HCT116 (cell line): ENCODE data around the gene TAF11L2. TPM values are rescaled to one million over a fixed set of nuclear protein-coding genes. Genes with fewer than 3 reads are reported as not detected.

Source experiments
- ATAC-seq: fragments of 200-7000 bp; cut with Tn5 transposase; 2 replicates; pipeline ENCODE4 v1.9.1; 2020; ENCODE audit warnings: mild to moderate bottlenecking, moderate library complexity
- BruUV-seq: library from RNA; stranded (reverse); fragments of 400-500 nt; replicated peaks from 2 replicates; lab custom pipeline; 2021; lab: Mats Ljungman, UMichigan
- CTCF ChIA-PET: fragments of 300-600 bp; sonication (Branson Sonifier 250); formaldehyde crosslinking; loops from one replicate; lab custom pipeline; 2021; ENCODE audit warnings: antibody characterized with exemption; lab: Charles Lee
- POLR2A ChIA-PET: fragments of 300-600, 350-600 bp; sonication (Branson Sonifier 250); formaldehyde crosslinking; loops from one replicate; lab custom pipeline; 2021; ENCODE audit warnings: antibody characterized with exemption; lab: Charles Lee
- RAD21 ChIA-PET, 2 experiments: fragments of 300-600 bp; sonication (Branson Sonifier 250); formaldehyde crosslinking; loops; one replicate each; lab custom pipeline; 2023; ENCODE audit warnings: low total read pairs in 2 of 2; ENCODE audit not compliant: uncharacterized antibody in 2 of 2, unreplicated experiment in 2 of 2, low non-redundant PET in 1 of 2; lab: Charles Lee
- DNase-seq: peaks from one replicate; pipeline ENCODE4 v3.0.0-alpha.2; 2010; ENCODE audit warnings: low read depth, low spot score
- H2AFZ ChIP-seq: fragments of 200-600 bp; shearing (Covaris generic), sonication (generic); 2 replicates; pipeline ENCODE4 v1.6.1; 2017; ENCODE audit warnings: low read depth, mixed run types, mixed read lengths, antibody characterized with exemption, low read length; ENCODE audit not compliant: poor library complexity, severe bottlenecking
- H3K27ac ChIP-seq: 2 replicates; pipeline ENCODE4 v1.5.1; 2012; ENCODE audit warnings: low read depth, low read length
- H3K27me3 ChIP-seq: fragments of 200-600 bp; sonication (generic); 2 replicates; pipeline ENCODE4 v1.6.1; 2016; ENCODE audit warnings: mixed run types, low read length, mixed read lengths; ENCODE audit not compliant: insufficient read depth
- H3K36me3 ChIP-seq, 2 experiments: fragments of 200-500 bp in 1 of 2; fragments of 200-600 bp in 1 of 2; sonication (Bioruptor generic) in 1 of 2; sonication (generic) in 1 of 2; 2 replicates each; pipeline versions ENCODE4 v1.5.1 to v1.6.1; 2014 to 2016; ENCODE audit warnings: low read length in 2 of 2, inconsistent platforms in 1 of 2, mixed read lengths in 1 of 2, mixed run types in 1 of 2; ENCODE audit not compliant: insufficient read depth in 2 of 2, control insufficient read depth in 1 of 2
- H3K4me1 ChIP-seq, 2 experiments: fragments of 200-600 bp in 1 of 2; sonication (generic) in 1 of 2; 2 replicates each; pipeline versions ENCODE4 v1.5.1 to v1.6.1; 2012 to 2017; ENCODE audit warnings: low read length in 2 of 2, inconsistent platforms in 1 of 2, mild to moderate bottlenecking in 1 of 2, mixed read lengths in 1 of 2, mixed run types in 1 of 2, moderate library complexity in 1 of 2; ENCODE audit not compliant: insufficient read depth in 2 of 2, control insufficient read depth in 1 of 2
- H3K4me2 ChIP-seq: fragments of 200-600 bp; sonication (generic); 2 replicates; pipeline ENCODE4 v1.6.1; 2017; ENCODE audit warnings: mixed run types, low read length, mixed read lengths
- H3K4me3 ChIP-seq, 2 experiments: fragments of 200-600 bp in 1 of 2; sonication (generic) in 1 of 2; replicated peaks in 1 of 2; 2 replicates each; pipeline ENCODE4 v1.5.1; 2011 to 2016; ENCODE audit warnings: low read length in 2 of 2, control low read depth in 1 of 2, low read depth in 1 of 2, mild to moderate bottlenecking in 1 of 2, mixed read lengths in 1 of 2, mixed run types in 1 of 2
- H3K79me2 ChIP-seq: fragments of 200-600 bp; sonication (generic); 2 replicates; pipeline ENCODE4 v1.6.1; 2017; ENCODE audit warnings: mild to moderate bottlenecking, mixed run types, low read length, moderate library complexity, mixed read lengths; ENCODE audit not compliant: insufficient read depth
- H3K9ac ChIP-seq: fragments of 200-600 bp; sonication (generic); 2 replicates; pipeline ENCODE4 v1.6.1; 2016; ENCODE audit warnings: low read length, mixed read lengths
- H3K9me2 ChIP-seq: fragments of 200-600 bp; sonication (generic), shearing (Covaris generic); 2 replicates; pipeline ENCODE4 v1.6.1; 2017; ENCODE audit warnings: mixed run types, mild to moderate bottlenecking, moderate library complexity; ENCODE audit not compliant: insufficient read depth
- H3K9me3 ChIP-seq, 2 experiments: fragments of 200-500 bp in 1 of 2; fragments of 200-600 bp in 1 of 2; sonication (Bioruptor generic) in 1 of 2; sonication (generic) in 1 of 2; 2 replicates each; pipeline ENCODE4 v1.6.1; 2014 to 2017; ENCODE audit warnings: low read length in 2 of 2, mixed read lengths in 2 of 2, inconsistent platforms in 1 of 2, low read depth in 1 of 2, mild to moderate bottlenecking in 1 of 2, mixed run types in 1 of 2, moderate library complexity in 1 of 2; ENCODE audit not compliant: control insufficient read depth in 1 of 2, insufficient read depth in 1 of 2
- H4K20me1 ChIP-seq: fragments of 200-600 bp; sonication (generic), shearing (Covaris generic); 2 replicates; pipeline ENCODE4 v1.6.1; 2017; ENCODE audit warnings: mixed run types, mild to moderate bottlenecking, moderate library complexity; ENCODE audit not compliant: insufficient read depth
- CBX3 ChIP-seq: IDR thresholded peaks from 2 replicates; pipeline ENCODE4 v1.6.1; 2012; ENCODE audit warnings: low read depth
- CEBPB ChIP-seq: IDR thresholded peaks from 2 replicates; pipeline ENCODE4 v1.6.1; 2012; ENCODE audit warnings: low read depth
- EGR1 ChIP-seq: IDR thresholded peaks from 2 replicates; pipeline ENCODE4 v1.6.1; 2012; ENCODE audit warnings: low read depth
- ELF1 ChIP-seq: IDR thresholded peaks from 2 replicates; pipeline ENCODE4 v1.6.1; 2012; ENCODE audit warnings: low read depth, borderline replicate concordance
- EZH2 ChIP-seq: fragments of 200-600 bp; sonication (generic); IDR thresholded peaks from 2 replicates; pipeline ENCODE4 v1.6.1; 2017; ENCODE audit warnings: antibody characterized with exemption, mixed run types
- EZH2phosphoT487 ChIP-seq: fragments of 200-600 bp; IDR thresholded peaks from 2 replicates; pipeline ENCODE4 v1.6.1; 2018; ENCODE audit warnings: antibody characterized with exemption, borderline replicate concordance
- FOSL1 ChIP-seq: IDR thresholded peaks from 2 replicates; pipeline ENCODE4 v1.6.1; 2012; ENCODE audit warnings: low read depth
- POLR2A ChIP-seq: IDR thresholded peaks from 2 replicates; pipeline ENCODE4 v1.7.0; 2011; ENCODE audit warnings: borderline replicate concordance; ENCODE audit not compliant: insufficient read depth, insufficient read length; ENCODE audit errors: extremely low read depth
- RAD21 ChIP-seq: IDR thresholded peaks from 2 replicates; pipeline ENCODE4 v1.6.1; 2012; ENCODE audit warnings: low read depth, mild to moderate bottlenecking
- SIN3A ChIP-seq: IDR thresholded peaks from 2 replicates; pipeline ENCODE4 v1.6.1; 2012; ENCODE audit warnings: low read depth
- SRF ChIP-seq: IDR thresholded peaks from 2 replicates; pipeline ENCODE4 v1.6.1; 2012; ENCODE audit warnings: low read depth
- TCF7L2 ChIP-seq: IDR thresholded peaks from 2 replicates; pipeline ENCODE4 v1.7.0; 2011; ENCODE audit warnings: borderline replicate concordance, inconsistent platforms; ENCODE audit not compliant: insufficient read depth, insufficient read length; ENCODE audit errors: extremely low read depth
- YY1 ChIP-seq: IDR thresholded peaks from 2 replicates; pipeline ENCODE4 v1.6.1; 2011; ENCODE audit warnings: low read length, low read depth, moderate library complexity, mild to moderate bottlenecking; ENCODE audit not compliant: insufficient replicate concordance; ENCODE audit errors: extremely low read depth
- ZFX ChIP-seq: fragments of 450-650 bp; IDR thresholded peaks from 2 replicates; pipeline ENCODE4 v1.6.1; 2017
- ZNF274 ChIP-seq: fragments of 200-500 bp; sonication (Bioruptor generic); IDR thresholded peaks from 2 replicates; pipeline ENCODE4 v1.6.1; 2014; ENCODE audit warnings: mild to moderate bottlenecking, low read depth, low read length, inconsistent platforms
- intact Hi-C: fragments of 100-400 bp; cut with micrococcal nuclease; formaldehyde crosslinking; loops from 2 replicates; pipeline ENCODE4 v1.10.0; 2022
- total RNA-seq: library from RNA; stranded (reverse); gene quantifications from one replicate; pipeline ENCODE4 v1.2.1, GENCODE V29; 2021; ENCODE audit not compliant: unreplicated experiment
- TF ChIP-seq, protein P1 (sequence below): IDR thresholded peaks from 2 replicates; pipeline ENCODE4 v1.6.1; 2012
- TF ChIP-seq, protein P2 (sequence below): IDR thresholded peaks from 2 replicates; pipeline ENCODE4 v1.6.1; 2012
- TF ChIP-seq, protein P3 (sequence below): IDR thresholded peaks from 2 replicates; pipeline ENCODE4 v1.6.1; 2011; ENCODE audit warnings: mild to moderate bottlenecking, low read length, moderate library complexity; ENCODE audit not compliant: insufficient replicate concordance; ENCODE audit errors: extremely low read depth
- TF ChIP-seq, protein P4 (sequence below): IDR thresholded peaks from 2 replicates; pipeline ENCODE4 v1.6.1; 2012; ENCODE audit warnings: low read depth

TAF11L2 gene
- total RNA-seq, 1 experiment from 2014 or later: not detected

DNA sequence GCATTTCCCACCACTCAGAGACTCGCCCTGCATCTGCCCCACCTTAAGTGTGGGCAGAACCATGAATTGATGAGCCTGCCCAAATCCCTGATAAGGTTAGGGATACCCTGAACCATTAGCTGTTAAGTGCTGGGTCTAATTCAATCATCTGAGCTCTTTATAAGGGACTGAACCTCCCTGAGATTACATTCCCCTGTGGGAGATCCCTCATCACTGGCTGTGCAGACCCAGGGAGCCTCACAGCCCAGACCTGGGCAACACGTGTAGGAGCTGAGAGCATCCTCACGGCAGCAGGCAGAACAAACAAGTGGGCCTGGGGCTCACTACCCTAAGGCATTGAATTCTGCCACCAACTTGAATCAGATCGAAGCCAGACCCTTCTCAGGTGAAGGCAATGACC lies 585 bp upstream of the TAF11L2 start:
- H3K79me2 ChIP-seq: no peaks in the 10 kb centered on the region
- intact Hi-C loops: no loop called here
- H3K9ac ChIP-seq: no peak overlapping the region
- RAD21 ChIA-PET: no interaction called here
- no peak overlapping the region for H3K4me3 ChIP-seq
- no peaks in the 10 kb centered on the region for H4K20me1 ChIP-seq
- no TSS peak for BruUV-seq
- H3K27me3 ChIP-seq: no peaks in the 10 kb centered on the region
- H3K9me3 ChIP-seq: peaks cover 0 to 8% of the 10 kb centered on the region in 2 experiments; a peak in 1 of 4 replicates
- no peaks in the 10 kb centered on the region for H3K4me1 ChIP-seq
- POLR2A ChIA-PET: no interaction called here
- no peak for TF ChIP-seq ZFX
- TF ChIP-seq CBX3: no peak
- no peak for TF ChIP-seq FOSL1
- no peak for TF ChIP-seq EGR1
- TF ChIP-seq, protein P1, sequence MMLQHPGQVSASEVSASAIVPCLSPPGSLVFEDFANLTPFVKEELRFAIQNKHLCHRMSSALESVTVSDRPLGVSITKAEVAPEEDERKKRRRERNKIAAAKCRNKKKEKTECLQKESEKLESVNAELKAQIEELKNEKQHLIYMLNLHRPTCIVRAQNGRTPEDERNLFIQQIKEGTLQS: no peak
- TF ChIP-seq, protein P2, sequence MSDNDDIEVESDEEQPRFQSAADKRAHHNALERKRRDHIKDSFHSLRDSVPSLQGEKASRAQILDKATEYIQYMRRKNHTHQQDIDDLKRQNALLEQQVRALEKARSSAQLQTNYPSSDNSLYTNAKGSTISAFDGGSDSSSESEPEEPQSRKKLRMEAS: no peak
- TF ChIP-seq, protein P3, sequence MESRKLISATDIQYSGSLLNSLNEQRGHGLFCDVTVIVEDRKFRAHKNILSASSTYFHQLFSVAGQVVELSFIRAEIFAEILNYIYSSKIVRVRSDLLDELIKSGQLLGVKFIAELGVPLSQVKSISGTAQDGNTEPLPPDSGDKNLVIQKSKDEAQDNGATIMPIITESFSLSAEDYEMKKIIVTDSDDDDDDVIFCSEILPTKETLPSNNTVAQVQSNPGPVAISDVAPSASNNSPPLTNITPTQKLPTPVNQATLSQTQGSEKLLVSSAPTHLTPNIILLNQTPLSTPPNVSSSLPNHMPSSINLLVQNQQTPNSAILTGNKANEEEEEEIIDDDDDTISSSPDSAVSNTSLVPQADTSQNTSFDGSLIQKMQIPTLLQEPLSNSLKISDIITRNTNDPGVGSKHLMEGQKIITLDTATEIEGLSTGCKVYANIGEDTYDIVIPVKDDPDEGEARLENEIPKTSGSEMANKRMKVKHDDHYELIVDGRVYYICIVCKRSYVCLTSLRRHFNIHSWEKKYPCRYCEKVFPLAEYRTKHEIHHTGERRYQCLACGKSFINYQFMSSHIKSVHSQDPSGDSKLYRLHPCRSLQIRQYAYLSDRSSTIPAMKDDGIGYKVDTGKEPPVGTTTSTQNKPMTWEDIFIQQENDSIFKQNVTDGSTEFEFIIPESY: no peak
- no peak for TF ChIP-seq EZH2phosphoT487
- no peak for TF ChIP-seq YY1
- TF ChIP-seq, protein P4, sequence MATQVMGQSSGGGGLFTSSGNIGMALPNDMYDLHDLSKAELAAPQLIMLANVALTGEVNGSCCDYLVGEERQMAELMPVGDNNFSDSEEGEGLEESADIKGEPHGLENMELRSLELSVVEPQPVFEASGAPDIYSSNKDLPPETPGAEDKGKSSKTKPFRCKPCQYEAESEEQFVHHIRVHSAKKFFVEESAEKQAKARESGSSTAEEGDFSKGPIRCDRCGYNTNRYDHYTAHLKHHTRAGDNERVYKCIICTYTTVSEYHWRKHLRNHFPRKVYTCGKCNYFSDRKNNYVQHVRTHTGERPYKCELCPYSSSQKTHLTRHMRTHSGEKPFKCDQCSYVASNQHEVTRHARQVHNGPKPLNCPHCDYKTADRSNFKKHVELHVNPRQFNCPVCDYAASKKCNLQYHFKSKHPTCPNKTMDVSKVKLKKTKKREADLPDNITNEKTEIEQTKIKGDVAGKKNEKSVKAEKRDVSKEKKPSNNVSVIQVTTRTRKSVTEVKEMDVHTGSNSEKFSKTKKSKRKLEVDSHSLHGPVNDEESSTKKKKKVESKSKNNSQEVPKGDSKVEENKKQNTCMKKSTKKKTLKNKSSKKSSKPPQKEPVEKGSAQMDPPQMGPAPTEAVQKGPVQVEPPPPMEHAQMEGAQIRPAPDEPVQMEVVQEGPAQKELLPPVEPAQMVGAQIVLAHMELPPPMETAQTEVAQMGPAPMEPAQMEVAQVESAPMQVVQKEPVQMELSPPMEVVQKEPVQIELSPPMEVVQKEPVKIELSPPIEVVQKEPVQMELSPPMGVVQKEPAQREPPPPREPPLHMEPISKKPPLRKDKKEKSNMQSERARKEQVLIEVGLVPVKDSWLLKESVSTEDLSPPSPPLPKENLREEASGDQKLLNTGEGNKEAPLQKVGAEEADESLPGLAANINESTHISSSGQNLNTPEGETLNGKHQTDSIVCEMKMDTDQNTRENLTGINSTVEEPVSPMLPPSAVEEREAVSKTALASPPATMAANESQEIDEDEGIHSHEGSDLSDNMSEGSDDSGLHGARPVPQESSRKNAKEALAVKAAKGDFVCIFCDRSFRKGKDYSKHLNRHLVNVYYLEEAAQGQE: no peak
- TF ChIP-seq ELF1: no peak
- TF ChIP-seq TCF7L2: no peak
- TF ChIP-seq RAD21: no peak
- no peak for TF ChIP-seq ZNF274
- TF ChIP-seq SIN3A: no peak
- TF ChIP-seq SRF: no peak
- TF ChIP-seq POLR2A: no peak
- no peak for TF ChIP-seq CEBPB
- TF ChIP-seq EZH2: no peak
- ATAC-seq (no peak), DNase-seq (no peak)
- H3K27ac ChIP-seq: no peak overlapping the region
- H3K9me2 ChIP-seq: no peaks in the 10 kb centered on the region
- no peak overlapping the region for H2AFZ ChIP-seq
- H3K4me2 ChIP-seq: no peak overlapping the region
- no peaks in the 10 kb centered on the region for H3K36me3 ChIP-seq
- CTCF ChIA-PET: no interaction called here
